Measurements from ENCODE around the gene LENG1.

LENG1 gene

DNA sequence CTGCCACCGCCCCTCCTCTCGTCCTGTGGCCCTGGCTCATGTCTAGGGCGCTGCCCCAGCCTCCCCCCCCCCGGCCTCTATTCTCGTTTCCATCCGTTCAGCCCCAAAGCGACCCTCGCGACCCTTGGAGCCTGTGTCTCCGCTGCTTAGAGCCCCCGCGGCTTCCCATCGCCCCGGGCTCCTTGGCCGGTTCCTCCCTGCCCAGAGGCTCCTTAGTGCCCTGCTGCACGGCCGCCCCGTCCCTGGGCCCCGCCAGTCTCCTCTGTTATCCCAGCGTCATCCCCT lies 31.1 kb downstream of the LENG1 start:
- Histone ChIP-seq H3K27me3 (replicated peaks in 2 of 5; ENCODE audit: control insufficient read depth in 4 of 5, insufficient read depth in 5 of 5, low read length in 4 of 5) (no peaks in the 10 kb centered on the region), H3K27ac (ENCODE audit: insufficient read depth in 1 of 2, low read depth in 1 of 2, low read length in 2 of 2, poor library complexity in 1 of 2, severe bottlenecking in 2 of 2) (no peak overlapping the region), H3K9me3 (ENCODE audit: control extremely low read depth in 1 of 5, control insufficient read depth in 4 of 5, insufficient read depth in 2 of 5, low read depth in 1 of 5, low read length in 4 of 5) (no peaks in the 10 kb centered on the region), H3K36me3 (ENCODE audit: control insufficient read depth in 4 of 4, insufficient read depth in 4 of 4, low read length in 3 of 4) (peaks cover 8 to 77% (median 60%) of the 10 kb centered on the region in 4 experiments), H3K4me3 (ENCODE audit: control insufficient read depth in 1 of 7, extremely low read depth in 1 of 7, insufficient read depth in 4 of 7, low read depth in 2 of 7, low read length in 6 of 7) (no peak overlapping the region), H3K4me1 (ENCODE audit: control extremely low read depth in 1 of 4, control insufficient read depth in 4 of 4, insufficient read depth in 4 of 4, low read length in 3 of 4) (no peaks in the 10 kb centered on the region)
- POLR2A ChIA-PET, result no interaction called here
- CTCF ChIA-PET, result no interaction called here
- 96% methylated on average over 13 of the region's 20 CpGs for WGBS (ENCODE audit: insufficient coverage)
- DNase-seq, result no peak

DNA sequence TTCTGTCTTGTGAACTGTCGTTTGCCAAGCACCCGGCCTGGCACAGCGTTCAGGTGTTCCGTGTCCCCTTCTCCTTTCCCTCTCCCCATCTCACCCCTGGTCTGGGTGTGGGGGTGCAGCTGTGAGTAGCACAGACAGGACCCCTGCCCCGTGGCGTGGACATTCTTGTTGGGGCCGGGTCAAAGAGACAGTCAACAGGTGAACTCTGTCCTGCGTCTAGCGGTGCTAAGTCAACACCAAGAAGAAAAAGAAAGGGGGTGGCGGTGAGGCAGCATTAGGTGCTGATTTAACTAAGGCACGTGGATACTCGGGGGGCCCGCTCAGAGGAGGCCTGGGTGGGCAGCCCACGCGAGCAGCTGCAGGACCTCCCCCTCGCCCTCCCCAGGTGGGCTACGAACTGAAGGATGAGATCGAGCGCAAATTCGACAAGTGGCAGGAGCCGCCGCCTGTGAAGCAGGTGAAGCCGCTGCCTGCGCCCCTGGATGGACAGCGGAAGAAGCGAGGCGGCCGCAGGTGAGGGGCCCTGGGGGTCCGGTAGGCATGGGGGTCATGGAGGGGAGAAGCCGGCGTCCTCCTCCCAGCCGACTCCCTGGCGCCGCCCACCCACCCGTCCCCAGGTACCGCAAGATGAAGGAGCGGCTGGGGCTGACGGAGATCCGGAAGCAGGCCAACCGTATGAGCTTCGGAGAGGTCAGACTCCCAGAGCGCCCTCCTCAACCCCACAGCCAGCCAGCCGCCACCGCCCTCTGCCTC lies 31.7 kb downstream of the LENG1 start:
- CTCF ChIA-PET, result interaction anchor here (1.1 kb wide), 1 partner anchor 9 kb away, joined by 4 read pairs; no protein-coding TSS in a partner anchor
- H3K36me3 ChIP-seq (ENCODE audit: control insufficient read depth in 4 of 4, insufficient read depth in 4 of 4, low read length in 3 of 4), result peaks cover 8 to 82% (median 64%) of the 10 kb centered on the region in 4 experiments
- 89% methylated on average over 26 of the region's 44 CpGs for WGBS (ENCODE audit: insufficient coverage)
- no peak overlapping the region for H3K4me3 ChIP-seq (ENCODE audit: control insufficient read depth in 1 of 7, extremely low read depth in 1 of 7, insufficient read depth in 4 of 7, low read depth in 2 of 7, low read length in 6 of 7)
- POLR2A ChIA-PET, result no interaction called here
- no peak overlapping the region for H3K27ac ChIP-seq (ENCODE audit: insufficient read depth in 1 of 2, low read depth in 1 of 2, low read length in 2 of 2, poor library complexity in 1 of 2, severe bottlenecking in 2 of 2)
- no peaks in the 10 kb centered on the region for H3K4me1 ChIP-seq (ENCODE audit: control extremely low read depth in 1 of 4, control insufficient read depth in 4 of 4, insufficient read depth in 4 of 4, low read length in 3 of 4)
- DNase-seq, result no peak
- no peaks in the 10 kb centered on the region for H3K27me3 ChIP-seq (replicated peaks in 2 of 5; ENCODE audit: control insufficient read depth in 4 of 5, insufficient read depth in 5 of 5, low read length in 4 of 5)
- no peaks in the 10 kb centered on the region for H3K9me3 ChIP-seq (ENCODE audit: control extremely low read depth in 1 of 5, control insufficient read depth in 4 of 5, insufficient read depth in 2 of 5, low read depth in 1 of 5, low read length in 4 of 5)

DNA sequence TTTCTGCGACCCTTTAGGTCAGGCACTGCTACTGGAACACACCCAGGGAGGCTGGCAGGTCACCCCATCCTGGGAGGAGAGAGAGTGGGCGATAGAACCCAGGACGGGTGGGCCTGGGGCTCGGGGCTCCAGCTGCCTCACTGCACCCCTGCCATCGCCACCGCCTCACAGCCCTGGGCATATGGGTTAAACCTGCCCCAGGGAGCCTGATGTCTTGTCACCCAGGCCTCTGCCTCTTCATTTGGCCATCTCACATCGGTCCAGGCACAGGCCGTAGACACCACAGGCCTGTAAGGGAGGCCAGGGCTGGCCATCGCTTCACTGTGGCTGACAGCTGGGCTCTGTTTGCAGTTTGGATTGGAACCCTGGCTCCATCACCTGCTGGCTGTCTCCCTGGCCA lies 33.8 kb downstream of the LENG1 start:
- WGBS (ENCODE audit: insufficient coverage), result 96% methylated on average over 8 of the region's 9 CpGs
- H3K36me3 ChIP-seq (ENCODE audit: control insufficient read depth in 4 of 4, insufficient read depth in 4 of 4, low read length in 3 of 4), result peaks cover 8 to 87% (median 71%) of the 10 kb centered on the region in 4 experiments
- CTCF ChIA-PET, result no interaction called here
- no peaks in the 10 kb centered on the region for H3K27me3 ChIP-seq (replicated peaks in 2 of 5; ENCODE audit: control insufficient read depth in 4 of 5, insufficient read depth in 5 of 5, low read length in 4 of 5)
- no peaks in the 10 kb centered on the region for H3K4me1 ChIP-seq (ENCODE audit: control extremely low read depth in 1 of 4, control insufficient read depth in 4 of 4, insufficient read depth in 4 of 4, low read length in 3 of 4)
- DNase-seq, result no peak
- no peak overlapping the region for H3K27ac ChIP-seq (ENCODE audit: insufficient read depth in 1 of 2, low read depth in 1 of 2, low read length in 2 of 2, poor library complexity in 1 of 2, severe bottlenecking in 2 of 2)
- H3K9me3 ChIP-seq (ENCODE audit: control extremely low read depth in 1 of 5, control insufficient read depth in 4 of 5, insufficient read depth in 2 of 5, low read depth in 1 of 5, low read length in 4 of 5), result no peaks in the 10 kb centered on the region
- POLR2A ChIA-PET, result no interaction called here
- H3K4me3 ChIP-seq (ENCODE audit: control insufficient read depth in 1 of 7, extremely low read depth in 1 of 7, insufficient read depth in 4 of 7, low read depth in 2 of 7, low read length in 6 of 7), result no peak overlapping the region

GRCh38 chr19:54124393-54124792 lies 35.1 kb downstream of the LENG1 start:
- H3K4me1 ChIP-seq (ENCODE audit: control extremely low read depth in 1 of 4, control insufficient read depth in 4 of 4, insufficient read depth in 4 of 4, low read length in 3 of 4), result no peaks in the 10 kb centered on the region
- H3K9me3 ChIP-seq (ENCODE audit: control extremely low read depth in 1 of 5, control insufficient read depth in 4 of 5, insufficient read depth in 2 of 5, low read depth in 1 of 5, low read length in 4 of 5), result no peaks in the 10 kb centered on the region
- DNase-seq, result no peak
- no peak overlapping the region for H3K27ac ChIP-seq (ENCODE audit: insufficient read depth in 1 of 2, low read depth in 1 of 2, low read length in 2 of 2, poor library complexity in 1 of 2, severe bottlenecking in 2 of 2)
- ChIA-PET CTCF (interaction anchor here (0.9 kb wide), 1 partner anchor 8 kb away, joined by 3 read pairs; no protein-coding TSS in a partner anchor), POLR2A (no interaction called here)
- 98% methylated on average over 17 of the region's 19 CpGs for WGBS (ENCODE audit: insufficient coverage)
- H3K36me3 ChIP-seq (ENCODE audit: control insufficient read depth in 4 of 4, insufficient read depth in 4 of 4, low read length in 3 of 4), result peaks cover 8 to 93% (median 75%) of the 10 kb centered on the region in 4 experiments
- H3K27me3 ChIP-seq (replicated peaks in 2 of 5; ENCODE audit: control insufficient read depth in 4 of 5, insufficient read depth in 5 of 5, low read length in 4 of 5), result no peaks in the 10 kb centered on the region
- no peak overlapping the region for H3K4me3 ChIP-seq (ENCODE audit: control insufficient read depth in 1 of 7, extremely low read depth in 1 of 7, insufficient read depth in 4 of 7, low read depth in 2 of 7, low read length in 6 of 7)

DNA sequence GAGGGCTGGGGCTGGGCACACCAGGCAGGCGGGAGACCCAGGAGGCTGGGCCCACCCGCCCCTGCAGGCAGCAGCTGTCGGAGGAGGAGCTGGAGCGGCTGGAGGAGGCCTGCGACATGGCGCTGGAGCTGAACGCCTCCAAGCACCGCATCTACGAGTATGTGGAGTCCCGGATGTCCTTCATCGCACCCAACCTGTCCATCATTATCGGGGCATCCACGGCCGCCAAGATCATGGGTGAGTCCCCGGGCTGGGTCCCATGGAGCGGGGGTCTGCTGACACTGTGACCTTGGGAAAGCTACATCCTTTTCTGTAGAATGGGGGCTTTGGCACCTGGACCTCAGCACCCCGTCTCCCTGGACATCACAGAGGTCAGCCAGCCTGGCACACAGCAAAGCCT lies 35.8 kb downstream of the LENG1 start:
- WGBS (ENCODE audit: insufficient coverage), result 98% methylated on average over 16 of the region's 17 CpGs
- ChIA-PET CTCF (interaction anchor here (0.9 kb wide), 1 partner anchor 9 kb away, joined by 3 read pairs; no protein-coding TSS in a partner anchor), POLR2A (interaction anchor here (0.7 kb wide), 1 partner anchor 8 kb away, joined by 3 read pairs; the partner anchor contains the start of gene TFPT)

DNA sequence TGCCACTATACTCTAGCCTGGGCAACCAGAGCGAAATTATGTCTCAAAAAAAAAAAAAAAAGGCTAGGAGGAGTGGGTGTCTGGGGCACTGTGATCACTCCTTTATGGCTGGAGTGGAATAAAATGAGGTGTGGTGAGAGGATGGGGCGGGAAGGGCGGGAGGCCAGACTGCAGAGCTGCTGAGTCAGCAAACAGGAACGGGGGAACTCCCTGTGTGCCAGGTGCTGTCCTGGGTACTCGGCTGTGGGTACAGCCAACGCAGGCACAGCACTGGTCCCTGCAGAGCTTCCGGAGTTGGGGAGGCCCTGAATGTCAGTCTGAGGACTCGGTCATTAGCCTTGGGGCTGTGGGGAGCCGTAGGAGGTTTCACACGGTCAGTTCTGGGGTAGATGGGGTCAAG lies 38.3 kb downstream of the LENG1 start:
- no peak overlapping the region for H3K4me3 ChIP-seq (ENCODE audit: control insufficient read depth in 1 of 7, extremely low read depth in 1 of 7, insufficient read depth in 4 of 7, low read depth in 2 of 7, low read length in 6 of 7)
- 95% methylated on average over 7 of the region's 10 CpGs for WGBS (ENCODE audit: insufficient coverage)
- peaks cover 0 to 9% (median 5%) of the 10 kb centered on the region in 4 experiments for H3K4me1 ChIP-seq (ENCODE audit: control extremely low read depth in 1 of 4, control insufficient read depth in 4 of 4, insufficient read depth in 4 of 4, low read length in 3 of 4)
- no peaks in the 10 kb centered on the region for H3K27me3 ChIP-seq (replicated peaks in 2 of 5; ENCODE audit: control insufficient read depth in 4 of 5, insufficient read depth in 5 of 5, low read length in 4 of 5)
- H3K36me3 ChIP-seq (ENCODE audit: control insufficient read depth in 4 of 4, insufficient read depth in 4 of 4, low read length in 3 of 4), result peaks cover 8 to 74% (median 63%) of the 10 kb centered on the region in 4 experiments
- no peak for DNase-seq
- ChIA-PET POLR2A (no interaction called here), CTCF (no interaction called here)
- no peak overlapping the region for H3K27ac ChIP-seq (ENCODE audit: insufficient read depth in 1 of 2, low read depth in 1 of 2, low read length in 2 of 2, poor library complexity in 1 of 2, severe bottlenecking in 2 of 2)
- no peaks in the 10 kb centered on the region for H3K9me3 ChIP-seq (ENCODE audit: control extremely low read depth in 1 of 5, control insufficient read depth in 4 of 5, insufficient read depth in 2 of 5, low read depth in 1 of 5, low read length in 4 of 5)

More for the DNA sequence above, 35.8 kb downstream of the LENG1 start:
- no peak for DNase-seq
- Histone ChIP-seq H3K4me1 (ENCODE audit: control extremely low read depth in 1 of 4, control insufficient read depth in 4 of 4, insufficient read depth in 4 of 4, low read length in 3 of 4) (no peaks in the 10 kb centered on the region), H3K27ac (ENCODE audit: insufficient read depth in 1 of 2, low read depth in 1 of 2, low read length in 2 of 2, poor library complexity in 1 of 2, severe bottlenecking in 2 of 2) (no peak overlapping the region), H3K4me3 (ENCODE audit: control insufficient read depth in 1 of 7, extremely low read depth in 1 of 7, insufficient read depth in 4 of 7, low read depth in 2 of 7, low read length in 6 of 7) (no peak overlapping the region), H3K27me3 (replicated peaks in 2 of 5; ENCODE audit: control insufficient read depth in 4 of 5, insufficient read depth in 5 of 5, low read length in 4 of 5) (no peaks in the 10 kb centered on the region), H3K9me3 (ENCODE audit: control extremely low read depth in 1 of 5, control insufficient read depth in 4 of 5, insufficient read depth in 2 of 5, low read depth in 1 of 5, low read length in 4 of 5) (no peaks in the 10 kb centered on the region), H3K36me3 (ENCODE audit: control insufficient read depth in 4 of 4, insufficient read depth in 4 of 4, low read length in 3 of 4) (peaks cover 8 to 88% (median 70%) of the 10 kb centered on the region in 4 experiments)

Measured in common myeloid progenitor, CD34-positive (primary cell).